H1 (cell line): ENCODE results near the gene PTCH1. TPM values are rescaled to one million over a fixed set of nuclear protein-coding genes. Genes with fewer than 3 reads are reported as not detected.

Source experiments
- CTCF ChIA-PET: fragments of 300-600 bp; sonication (Branson Sonifier 250); formaldehyde crosslinking; loops from one replicate; lab custom pipeline; 2021; ENCODE audit not compliant: partially characterized antibody; lab: Charles Lee
- POLR2A ChIA-PET: fragments of 300-600 bp; sonication (Branson Sonifier 250); formaldehyde crosslinking; loops from one replicate; lab custom pipeline; 2021; ENCODE audit warnings: inconsistent platforms; ENCODE audit not compliant: partially characterized antibody; lab: Charles Lee
- DNase-seq, 2 experiments: peaks; one replicate each; pipeline versions ENCODE4 v3.0.0 to v3.0.0-alpha.2; 2010 to 2022; ENCODE audit warnings: low spot score in 2 of 2, low read depth in 1 of 2, mixed read lengths in 1 of 2
- FAIRE-seq: peaks from 2 replicates; lab custom pipeline; 2011; peaks lifted over from hg19 to GRCh38; lab: Jason Lieb, UNC
- H2AFZ ChIP-seq: 2 replicates; pipeline ENCODE4 v1.8.1; 2012; ENCODE audit warnings: low read length, inconsistent platforms
- H2AK5ac ChIP-seq: 2 replicates; pipeline ENCODE4 v1.6.1; 2013; ENCODE audit warnings: low read depth, low read length
- H2BK120ac ChIP-seq: replicated peaks from 2 replicates; pipeline ENCODE3; 2013; ENCODE audit warnings: low read depth, low read length, inconsistent platforms
- H2BK12ac ChIP-seq: 2 replicates; pipeline ENCODE4 v1.6.1; 2013; ENCODE audit warnings: low read depth, low read length
- H2BK15ac ChIP-seq: 2 replicates; pipeline ENCODE4 v1.6.1; 2013; ENCODE audit warnings: low read length
- H2BK20ac ChIP-seq: 2 replicates; pipeline ENCODE4 v1.6.1; 2013; ENCODE audit warnings: low read length
- H2BK5ac ChIP-seq: 2 replicates; pipeline ENCODE4 v1.6.1; 2013; ENCODE audit warnings: low read depth, low read length
- H3K14ac ChIP-seq: 2 replicates; pipeline ENCODE4 v1.6.1; 2013; ENCODE audit warnings: inconsistent platforms; ENCODE audit not compliant: insufficient read length
- H3K18ac ChIP-seq: 2 replicates; pipeline ENCODE4 v1.6.1; 2013; ENCODE audit warnings: low read length; ENCODE audit errors: extremely low read depth
- H3K23ac ChIP-seq: 2 replicates; pipeline ENCODE4 v1.6.1; 2013; ENCODE audit warnings: inconsistent platforms; ENCODE audit not compliant: insufficient read length
- H3K23me2 ChIP-seq: 2 replicates; pipeline ENCODE4 v1.6.1; 2013; ENCODE audit warnings: low read depth, low read length
- H3K27ac ChIP-seq: 2 replicates; pipeline ENCODE4 v1.6.1; 2011; ENCODE audit warnings: low read depth, low read length, inconsistent platforms
- H3K27me3 ChIP-seq, 4 experiments: replicated peaks in 1 of 4; 1 replicate in 1 of 4; 2 replicates in 3 of 4; pipeline versions ENCODE4 v1.6.1 to v1.8.1; 2011 to 2013; ENCODE audit warnings: low read length in 3 of 4, mild to moderate bottlenecking in 3 of 4, inconsistent platforms in 2 of 4, mixed read lengths in 2 of 4, moderate library complexity in 1 of 4; ENCODE audit not compliant: control insufficient read depth in 3 of 4, insufficient read depth in 3 of 4; ENCODE audit errors: extremely low read depth in 1 of 4
- H3K36me3 ChIP-seq, 4 experiments: 2 replicates each; pipeline versions ENCODE4 v1.6.1 to v1.8.1; 2011 to 2013; ENCODE audit warnings: mild to moderate bottlenecking in 4 of 4, low read length in 3 of 4, moderate library complexity in 2 of 4, control low read depth in 1 of 4, inconsistent platforms in 1 of 4; ENCODE audit not compliant: insufficient read depth in 4 of 4, control insufficient read depth in 2 of 4
- H3K4ac ChIP-seq: replicated peaks from 2 replicates; pipeline ENCODE3; 2013; ENCODE audit warnings: low read length, low read depth, mixed read lengths, inconsistent platforms; ENCODE audit not compliant: insufficient read length
- H3K4me1 ChIP-seq, 4 experiments: replicated peaks in 1 of 4; 1 replicate in 1 of 4; 2 replicates in 3 of 4; pipeline versions ENCODE4 v1.6.1 to v1.8.1; 2011 to 2013; ENCODE audit warnings: low read length in 3 of 4, inconsistent platforms in 2 of 4, mixed read lengths in 1 of 4; ENCODE audit not compliant: insufficient read depth in 4 of 4, control insufficient read depth in 3 of 4
- H3K4me2 ChIP-seq, 2 experiments: 2 replicates each; pipeline versions ENCODE4 v1.6.1 to v1.8.1; 2011 to 2013; ENCODE audit warnings: low read depth in 2 of 2, low read length in 2 of 2, control low read depth in 1 of 2, inconsistent platforms in 1 of 2, mild to moderate bottlenecking in 1 of 2; ENCODE audit not compliant: insufficient read depth in 1 of 2
- H3K4me3 ChIP-seq, 4 experiments: fragments of 200-600, 300-600 bp in 1 of 4; sonication (generic), shearing (Covaris generic), sonication (Bioruptor Twin) in 1 of 4; 2 replicates each; pipeline versions ENCODE4 v1.5.1 to v1.8.1; 2011 to 2016; ENCODE audit warnings: low read length in 4 of 4, low read depth in 3 of 4, control low read depth in 2 of 4, inconsistent platforms in 2 of 4, mild to moderate bottlenecking in 2 of 4, mixed read lengths in 1 of 4, moderate library complexity in 1 of 4; ENCODE audit not compliant: insufficient read depth in 2 of 4; ENCODE audit errors: extremely low read depth in 1 of 4
- H3K56ac ChIP-seq: replicated peaks from 2 replicates; pipeline ENCODE3; 2013; ENCODE audit warnings: low read depth, mild to moderate bottlenecking, mixed read lengths, low read length, inconsistent platforms; ENCODE audit not compliant: insufficient read length
- H3K79me1 ChIP-seq: 2 replicates; pipeline ENCODE4 v1.6.1; 2013; ENCODE audit warnings: low read depth, low read length, control low read depth
- H3K79me2 ChIP-seq, 2 experiments: 2 replicates each; pipeline versions ENCODE4 v1.6.1 to v1.8.1; 2012 to 2013; ENCODE audit warnings: low read length in 2 of 2, mild to moderate bottlenecking in 2 of 2, inconsistent platforms in 1 of 2; ENCODE audit not compliant: insufficient read depth in 2 of 2, control insufficient read depth in 1 of 2
- H3K9ac ChIP-seq, 4 experiments: replicated peaks in 1 of 4; 1 replicate in 1 of 4; 2 replicates in 3 of 4; pipeline versions ENCODE4 v1.6.1 to v1.8.1; 2011 to 2013; ENCODE audit warnings: low read depth in 3 of 4, low read length in 3 of 4, control low read depth in 2 of 4, mild to moderate bottlenecking in 2 of 4, moderate library complexity in 2 of 4, inconsistent platforms in 1 of 4; ENCODE audit errors: extremely low read depth in 1 of 4
- H3K9me3 ChIP-seq, 2 experiments: 2 replicates each; pipeline versions ENCODE4 v1.6.1 to v1.8.1; 2012 to 2013; ENCODE audit warnings: mild to moderate bottlenecking in 2 of 2, moderate library complexity in 2 of 2, control low read depth in 1 of 2, inconsistent platforms in 1 of 2, low read depth in 1 of 2, low read length in 1 of 2, mixed read lengths in 1 of 2; ENCODE audit not compliant: insufficient read depth in 2 of 2
- H4K20me1 ChIP-seq, 2 experiments: replicated peaks in 1 of 2; 2 replicates each; pipeline versions ENCODE3 to v1.8.1; 2011 to 2013; ENCODE audit warnings: inconsistent platforms in 2 of 2, low read length in 2 of 2, mild to moderate bottlenecking in 1 of 2; ENCODE audit not compliant: insufficient read depth in 2 of 2, control insufficient read depth in 1 of 2
- H4K5ac ChIP-seq: 2 replicates; pipeline ENCODE4 v1.6.1; 2013; ENCODE audit warnings: low read length, low read depth, mixed read lengths, inconsistent platforms; ENCODE audit not compliant: insufficient read length
- H4K8ac ChIP-seq: 2 replicates; pipeline ENCODE4 v1.8.0; 2013; ENCODE audit warnings: mild to moderate bottlenecking, moderate library complexity, low read length, inconsistent platforms; ENCODE audit not compliant: insufficient read depth; ENCODE audit errors: extremely low read depth
- H4K91ac ChIP-seq: replicated peaks from 2 replicates; pipeline ENCODE3; 2013; ENCODE audit warnings: low read length, mixed read lengths, inconsistent platforms; ENCODE audit not compliant: insufficient read length
- ATF2 ChIP-seq: IDR thresholded peaks from 2 replicates; pipeline ENCODE4 v1.6.1; 2012; ENCODE audit warnings: low read length, inconsistent platforms
- BRCA1 ChIP-seq: IDR thresholded peaks from 2 replicates; pipeline ENCODE4 v1.6.1; 2012; ENCODE audit warnings: low read depth, low read length, improper control_type of control experiment
- CHD1 ChIP-seq: IDR thresholded peaks from 2 replicates; pipeline ENCODE4 v1.6.1; 2012; ENCODE audit warnings: low read depth, low read length, improper control_type of control experiment
- CREB1 ChIP-seq: IDR thresholded peaks from 2 replicates; pipeline ENCODE4 v1.6.1; 2012; ENCODE audit warnings: inconsistent platforms
- FOSL1 ChIP-seq: IDR thresholded peaks from 2 replicates; pipeline ENCODE4 v1.6.1; 2011; ENCODE audit warnings: mild to moderate bottlenecking, low read depth, low read length, moderate library complexity; ENCODE audit not compliant: insufficient read depth
- JUN ChIP-seq: IDR thresholded peaks from 2 replicates; pipeline ENCODE4 v1.6.1; 2011; ENCODE audit warnings: low read depth, mild to moderate bottlenecking, improper control_type of control experiment, low read length
- POLR2A ChIP-seq, 2 experiments: IDR thresholded peaks; 1 replicate in 1 of 2; 2 replicates in 1 of 2; pipeline ENCODE4 v1.6.1; 2011; ENCODE audit warnings: low read depth in 2 of 2, low read length in 2 of 2, mild to moderate bottlenecking in 2 of 2; ENCODE audit errors: control extremely low read depth in 1 of 2
- SP2 ChIP-seq: IDR thresholded peaks from 2 replicates; pipeline ENCODE4 v1.6.1; 2012; ENCODE audit warnings: mild to moderate bottlenecking, low read length, inconsistent platforms
- SUZ12 ChIP-seq: fragments of 200-600 bp; sonication (generic); IDR thresholded peaks from 2 replicates; pipeline ENCODE4 v1.6.1; 2012; ENCODE audit warnings: mild to moderate bottlenecking, inconsistent platforms, low read length, moderate library complexity, mixed read lengths
- TAF1 ChIP-seq: IDR thresholded peaks from 2 replicates; pipeline ENCODE4 v1.6.1; 2011; ENCODE audit warnings: mild to moderate bottlenecking, low read depth, low read length
- ZNF274 ChIP-seq: IDR thresholded peaks from 2 replicates; pipeline ENCODE4 v1.7.0; 2012; ENCODE audit warnings: low read length, borderline replicate concordance; ENCODE audit errors: extremely low read depth
- WGBS, 2 experiments: shearing (Covaris generic) in 1 of 2; methylation state at CpG; one replicate each; pipeline versions ENCODE4 v1.1.6 to v1.1.7; 2013 to 2015; ENCODE audit warnings: low lambda C conversion rate in 2 of 2, mixed read lengths in 2 of 2, inconsistent platforms in 1 of 2, low coverage in 1 of 2, missing lambda C conversion rate in 1 of 2; ENCODE audit not compliant: insufficient replicate concordance in 2 of 2, insufficient coverage in 1 of 2, insufficient read length in 1 of 2; ENCODE audit errors: extremely low coverage in 1 of 2, missing lambda C conversion rate in 1 of 2; 5-methylcytosine and 5-hydroxymethylcytosine counted together
- polyA plus RNA-seq, 7 experiments: library from polyadenylated mRNA; depleted of rRNA in 3 of 7; stranded (reverse) in 5 of 7; unstranded in 2 of 7; fragments of >200 nt in 5 of 7; fragments of 200-250 nt in 2 of 7; gene quantifications; 1 replicate in 5 of 7; 2 replicates in 1 of 7; 4 replicates in 1 of 7; pipeline versions ENCODE4 v1.2.1 to v1.2.3, GENCODE V29; 2011 to 2013; ENCODE audit warnings: missing spikeins in 2 of 7, mixed read lengths in 2 of 7
- total RNA-seq: library from RNA; stranded (reverse); fragmentation: NEBNext Ultra II Directional; extraction: Animal tissue kit (Norgen Biotek cat#: 25700); gene quantifications from 2 replicates; pipeline ENCODE4 v1.2.1, GENCODE V29; 2021
- TF ChIP-seq, protein P1 (sequence below): IDR thresholded peaks from 2 replicates; pipeline ENCODE4 v1.6.1; 2011; ENCODE audit warnings: low read length, improper control_type of control experiment

The PTCH1 gene
- total and polyA plus RNA-seq, 2 of the 8 experiments (the other 6 are each of a cell fraction or from before 2014, with no cell fraction given), result 6.4 to 34.1 TPM

DNA sequence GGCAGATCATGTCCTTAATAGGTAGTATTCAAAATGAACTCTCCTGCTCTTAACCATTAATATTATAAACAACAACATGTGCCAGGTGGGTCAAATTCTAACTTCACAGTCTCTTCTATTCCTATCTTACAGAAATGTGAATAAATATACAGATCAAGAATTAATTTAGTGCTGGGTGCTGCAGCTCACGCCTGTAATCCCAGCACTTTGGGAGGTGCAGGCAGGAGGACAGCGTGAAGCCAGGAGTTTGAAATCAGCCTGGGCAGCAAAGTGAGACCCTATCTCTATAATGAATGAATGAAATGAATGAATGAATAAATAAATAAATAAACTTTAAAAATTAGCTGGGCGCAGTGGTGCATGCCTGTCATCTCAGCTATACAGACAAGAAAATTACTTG, 34.1 kb downstream of the PTCH1 start:
- Histone ChIP-seq H3K4me3 (no peak overlapping the region), H3K9me3 (no peaks in the 10 kb centered on the region), H3K18ac (no peak overlapping the region), H4K8ac (no peak overlapping the region; the same call in 1 of the 2 replicates), H3K36me3 (peaks cover 0 to 40% (median 5%) of the 10 kb centered on the region in 4 experiments; a peak in 5 of 8 replicates), H3K79me1 (peaks cover 4% of the 10 kb centered on the region; the same call in 1 of the 2 replicates), H4K20me1 (peaks cover 0 to 4% of the 10 kb centered on the region in 2 experiments), H3K4me2 (no peak overlapping the region), H4K5ac (no peak overlapping the region), H4K91ac (no peak overlapping the region), H3K27ac (no peak overlapping the region), H3K9ac (no peak overlapping the region), H3K14ac (no peak overlapping the region), H3K23me2 (no peaks in the 10 kb centered on the region), H2BK15ac (no peak overlapping the region), H3K4me1 (peaks cover 4 to 20% (median 15%) of the 10 kb centered on the region in 4 experiments), H2AFZ (no peak overlapping the region), H3K23ac (no peak overlapping the region), H2AK5ac (no peak overlapping the region), H2BK20ac (no peak overlapping the region), H2BK12ac (no peak overlapping the region), H3K4ac (no peak overlapping the region), H2BK5ac (no peak overlapping the region), H3K79me2 (peaks cover 0 to 19% of the 10 kb centered on the region in 2 experiments; a peak in 3 of 4 replicates), H3K56ac (no peak overlapping the region), H3K27me3 (no peaks in the 10 kb centered on the region), H2BK120ac (no peak overlapping the region)
- DNase-seq (no peak), FAIRE-seq (no peak)
- CTCF ChIA-PET, result no interaction called here
- POLR2A ChIA-PET, result interaction anchor here (1.3 kb wide), 1 partner anchor 9 kb away, joined by 5 read pairs; no protein-coding TSS in a partner anchor
- 92% methylated on average over 3 of the region's 3 CpGs; no CpG with 5 or more reads in 1 of the 2 experiments for WGBS, 2 experiments
- TF ChIP-seq POLR2A (IDR thresholded peaks at IDR 0.05; ENCODE audit: control extremely low read depth in 1 of 2, low read depth in 2 of 2, low read length in 2 of 2) (no peak), CREB1 (no peak), ZNF274 (no peak), ATF2 (no peak), BRCA1 (no peak), FOSL1 (no peak), SP2 (no peak), CHD1 (no peak), JUN (no peak), TAF1 (no peak), SUZ12 (no peak)
- TF ChIP-seq, protein P1, sequence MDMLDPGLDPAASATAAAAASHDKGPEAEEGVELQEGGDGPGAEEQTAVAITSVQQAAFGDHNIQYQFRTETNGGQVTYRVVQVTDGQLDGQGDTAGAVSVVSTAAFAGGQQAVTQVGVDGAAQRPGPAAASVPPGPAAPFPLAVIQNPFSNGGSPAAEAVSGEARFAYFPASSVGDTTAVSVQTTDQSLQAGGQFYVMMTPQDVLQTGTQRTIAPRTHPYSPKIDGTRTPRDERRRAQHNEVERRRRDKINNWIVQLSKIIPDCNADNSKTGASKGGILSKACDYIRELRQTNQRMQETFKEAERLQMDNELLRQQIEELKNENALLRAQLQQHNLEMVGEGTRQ, result no peak
